ENCODE results near the gene MGAT5.
A peak's percentile ranks its signal among the peaks of the same experiment; 100 is the strongest.

The MGAT5 gene, protein sequence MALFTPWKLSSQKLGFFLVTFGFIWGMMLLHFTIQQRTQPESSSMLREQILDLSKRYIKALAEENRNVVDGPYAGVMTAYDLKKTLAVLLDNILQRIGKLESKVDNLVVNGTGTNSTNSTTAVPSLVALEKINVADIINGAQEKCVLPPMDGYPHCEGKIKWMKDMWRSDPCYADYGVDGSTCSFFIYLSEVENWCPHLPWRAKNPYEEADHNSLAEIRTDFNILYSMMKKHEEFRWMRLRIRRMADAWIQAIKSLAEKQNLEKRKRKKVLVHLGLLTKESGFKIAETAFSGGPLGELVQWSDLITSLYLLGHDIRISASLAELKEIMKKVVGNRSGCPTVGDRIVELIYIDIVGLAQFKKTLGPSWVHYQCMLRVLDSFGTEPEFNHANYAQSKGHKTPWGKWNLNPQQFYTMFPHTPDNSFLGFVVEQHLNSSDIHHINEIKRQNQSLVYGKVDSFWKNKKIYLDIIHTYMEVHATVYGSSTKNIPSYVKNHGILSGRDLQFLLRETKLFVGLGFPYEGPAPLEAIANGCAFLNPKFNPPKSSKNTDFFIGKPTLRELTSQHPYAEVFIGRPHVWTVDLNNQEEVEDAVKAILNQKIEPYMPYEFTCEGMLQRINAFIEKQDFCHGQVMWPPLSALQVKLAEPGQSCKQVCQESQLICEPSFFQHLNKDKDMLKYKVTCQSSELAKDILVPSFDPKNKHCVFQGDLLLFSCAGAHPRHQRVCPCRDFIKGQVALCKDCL

DNA sequence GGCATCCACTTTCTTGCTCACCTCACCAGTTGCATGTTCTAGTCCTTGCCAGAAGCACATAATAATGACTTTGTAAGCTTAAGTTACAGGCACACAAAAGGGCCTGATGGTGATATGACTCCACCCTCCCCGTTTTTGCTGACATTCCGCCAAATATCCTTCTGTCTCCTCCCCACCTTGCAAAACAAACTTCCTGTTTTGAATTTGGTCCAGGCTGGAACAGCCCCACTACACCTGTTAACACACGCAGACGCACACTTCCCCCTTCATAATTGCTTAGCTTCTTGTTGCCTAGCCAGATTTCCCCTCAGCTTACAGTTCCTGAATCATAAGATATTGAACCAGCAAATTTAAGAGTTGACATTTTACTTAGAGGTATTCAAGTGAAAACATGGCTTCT lies at the start of gene MGAT5:
Gene MGAT5, plus strand, starts transcription at position 269 of the 400 bp plus-strand sequence. CDS start 332 bp downstream, outside the sequence.
- no peak for DNase-seq

DNA sequence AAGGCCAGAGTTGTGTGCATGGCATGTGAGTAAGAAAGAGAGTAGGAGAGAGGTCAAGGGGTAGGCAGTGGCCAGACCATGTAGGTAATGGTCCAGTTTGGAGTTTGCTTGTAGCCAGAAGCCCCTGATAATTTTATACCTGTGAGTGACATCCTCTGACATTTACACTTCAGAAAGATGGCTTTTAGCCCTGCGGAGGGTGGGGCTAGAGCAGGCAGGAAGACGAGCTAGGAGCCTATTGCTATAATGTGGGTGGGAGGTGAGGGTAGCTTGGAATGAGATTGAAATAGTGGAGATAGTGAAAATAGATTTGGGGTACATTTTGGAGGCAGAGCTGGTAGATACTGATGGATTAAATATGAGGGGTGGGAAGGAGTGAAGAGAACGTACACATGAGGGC lies 48.8 kb upstream of the MGAT5 start:
- no peak for DNase-seq

DNA sequence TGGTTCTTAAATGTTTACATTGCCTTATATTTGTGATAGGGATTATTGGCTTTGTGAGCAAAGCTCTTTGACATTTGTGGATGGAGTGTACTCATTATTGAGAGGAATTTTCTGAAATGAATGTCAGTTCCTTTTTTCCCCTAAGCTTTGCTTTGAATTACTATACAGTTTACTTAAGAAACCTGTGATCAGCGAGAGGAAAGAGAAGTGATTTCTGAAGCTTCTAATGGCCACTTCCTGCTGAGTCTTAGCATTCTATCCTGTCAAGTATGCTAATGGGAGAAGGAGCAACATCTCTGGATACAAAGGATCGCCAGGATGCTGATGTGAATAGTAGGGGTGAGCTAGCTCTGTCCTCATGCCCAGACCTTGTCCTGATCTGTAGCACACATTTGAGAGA lies 47.8 kb upstream of the MGAT5 start:
- DNase-seq = no peak

DNA sequence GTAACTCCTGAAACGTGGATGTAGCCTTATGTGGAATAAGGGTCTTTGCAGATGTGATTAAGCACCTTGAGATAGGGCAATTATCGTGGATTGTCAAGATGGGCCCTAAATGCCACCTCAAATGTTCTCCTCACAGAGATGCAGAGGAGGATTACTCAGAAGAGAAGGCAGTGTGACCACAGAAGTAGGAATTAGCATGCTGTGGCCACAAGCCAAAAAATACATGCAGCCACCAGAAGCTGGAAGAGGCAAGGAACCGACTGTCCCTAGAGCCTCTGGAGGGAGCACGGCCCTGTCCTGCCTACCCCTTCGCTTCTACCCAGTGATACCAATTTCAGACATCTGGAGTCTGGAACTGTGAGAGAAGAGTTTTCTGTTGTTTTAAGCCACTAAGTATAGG lies 47.3 kb upstream of the MGAT5 start:
- DNase-seq = no peak

DNA sequence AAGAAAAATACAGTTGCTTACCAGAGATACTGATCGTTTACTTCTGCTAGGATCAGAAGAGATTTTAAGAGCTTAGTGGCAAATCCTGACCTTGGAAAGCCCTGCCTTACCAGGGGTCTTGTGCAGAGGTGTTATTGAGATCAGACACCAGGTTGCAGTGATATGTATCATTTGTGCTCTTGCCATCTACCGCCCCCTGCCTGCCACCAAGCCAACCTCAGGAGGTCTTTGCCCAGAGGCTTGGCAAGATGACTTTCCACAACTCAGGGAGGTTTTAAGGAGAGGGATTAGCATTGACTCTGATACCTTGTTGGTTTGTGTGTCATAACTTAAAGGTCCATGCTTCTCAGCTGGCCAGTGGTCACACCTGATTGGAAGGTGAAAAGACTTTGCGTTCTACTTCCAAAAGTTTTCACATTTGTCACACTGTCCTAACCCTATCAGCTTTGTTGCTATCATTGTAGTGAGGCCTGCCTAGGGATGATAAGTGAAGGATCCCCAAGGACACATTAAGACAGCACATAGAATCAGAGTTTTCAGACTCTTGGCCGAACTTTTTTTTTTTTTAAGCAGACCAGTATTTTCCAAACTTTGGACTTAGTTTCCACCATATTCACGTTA lies 46.2 kb upstream of the MGAT5 start:
- DNase-seq = peak; percentile 35

DNA sequence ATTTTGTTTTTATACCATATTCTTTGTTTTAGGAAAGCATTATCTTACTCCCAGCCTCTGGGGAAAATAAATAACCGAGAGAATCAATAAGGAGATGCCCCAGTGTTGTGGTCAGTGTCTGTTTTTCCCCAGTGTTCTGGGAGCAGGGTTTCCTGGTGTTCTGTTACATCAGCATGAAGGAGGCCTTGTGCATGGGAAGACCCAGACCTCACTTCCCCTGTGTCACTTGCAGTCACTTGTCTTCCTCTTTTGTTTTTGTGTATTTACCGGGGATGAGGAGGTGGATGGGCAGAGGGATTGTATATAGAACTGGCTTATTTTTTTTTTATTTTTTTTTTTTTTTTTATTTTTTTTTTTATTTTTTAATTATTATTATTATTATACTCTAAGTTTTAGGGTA lies 45.0 kb upstream of the MGAT5 start:
- DNase-seq = no peak

DNA sequence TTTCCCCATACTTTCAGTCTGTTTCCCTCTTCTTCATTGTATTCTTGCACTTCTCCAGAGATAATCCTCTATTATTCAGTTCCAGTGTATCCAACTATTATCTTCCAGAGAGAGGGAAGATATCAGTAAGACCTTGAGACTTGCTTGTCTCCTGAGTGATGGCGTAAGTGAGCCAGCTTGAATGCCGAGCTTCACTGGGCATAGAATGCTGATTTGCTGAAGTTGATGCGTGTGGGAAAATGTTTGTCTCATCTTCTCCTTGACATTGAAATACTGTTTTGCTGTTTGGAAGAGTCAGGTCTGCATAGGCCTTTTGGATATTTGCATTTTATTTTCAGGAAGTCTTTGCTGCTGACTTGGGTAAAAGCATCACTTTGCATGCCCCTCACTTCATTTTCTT lies 41.1 kb upstream of the MGAT5 start:
- no peak for DNase-seq

DNA sequence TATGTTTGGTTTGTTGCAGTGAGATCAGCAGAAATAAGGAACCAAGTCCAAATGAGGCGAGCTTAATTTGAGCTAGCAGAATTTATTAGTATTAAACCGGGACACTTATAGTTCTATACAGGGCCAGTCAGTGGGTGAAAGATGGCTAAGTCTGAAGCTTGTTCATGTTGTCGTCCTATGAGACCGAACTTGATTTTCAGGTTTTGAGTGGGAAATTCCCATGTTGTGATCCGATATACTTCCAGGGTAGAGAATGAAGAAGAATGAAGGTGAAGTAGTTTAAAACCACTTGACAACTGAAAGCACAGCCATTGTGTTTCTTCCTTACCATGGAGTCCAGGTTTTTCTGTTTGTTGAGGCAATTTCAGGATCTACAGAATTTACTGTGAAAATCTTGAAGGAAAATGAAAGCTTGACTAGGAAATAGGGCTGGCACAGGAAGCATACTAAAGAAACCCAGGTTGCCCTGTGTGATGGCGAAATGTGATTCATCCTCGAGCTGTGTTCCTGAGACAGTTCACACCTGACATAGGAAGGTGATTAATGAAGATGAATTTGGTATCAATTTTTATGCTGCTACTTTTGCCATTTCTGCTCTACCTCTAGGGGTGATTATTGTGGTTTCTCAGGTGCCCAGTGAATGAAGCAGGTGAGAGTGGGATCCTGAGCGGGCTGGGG lies 37.6 kb upstream of the MGAT5 start:
- no peak for DNase-seq

DNA sequence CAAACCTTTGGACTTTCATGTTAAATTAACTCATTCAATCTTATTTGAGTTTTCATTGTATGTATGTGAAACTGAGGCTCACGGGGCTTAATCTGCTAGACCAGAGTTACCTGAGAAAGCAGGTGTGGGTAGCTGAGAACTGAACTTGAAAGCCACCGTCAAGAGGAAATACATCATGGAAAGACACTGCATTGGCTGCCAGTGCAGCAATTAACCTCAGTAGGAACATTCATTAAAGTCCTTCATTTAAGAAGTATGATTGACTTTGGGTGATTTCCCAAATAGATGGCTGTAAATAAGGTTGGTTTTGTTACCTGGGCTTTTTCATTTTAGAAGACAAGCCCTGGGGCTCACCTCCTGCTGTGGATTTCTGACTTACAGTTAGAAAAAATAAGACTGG lies 36.5 kb upstream of the MGAT5 start:
- DNase-seq = no peak

DNA sequence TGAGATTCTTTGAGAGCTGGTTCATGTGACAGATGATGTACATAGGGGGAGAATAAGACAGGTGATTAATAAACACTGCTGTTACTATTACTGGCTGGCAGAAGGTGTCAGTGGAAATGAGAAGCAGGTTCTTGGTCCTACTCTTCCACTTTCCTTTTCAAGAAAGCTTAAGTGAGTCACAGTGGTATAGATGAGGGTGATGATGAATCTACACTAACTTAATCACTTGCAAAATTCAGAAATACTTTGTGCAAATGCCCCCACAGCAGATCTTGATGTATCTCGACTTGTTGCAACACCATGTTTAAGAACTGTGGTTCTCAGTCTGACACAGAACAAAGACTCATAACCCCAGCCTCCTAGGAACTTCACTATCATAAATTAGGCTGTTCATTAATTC lies 35.9 kb upstream of the MGAT5 start:
- no peak for DNase-seq

DNA sequence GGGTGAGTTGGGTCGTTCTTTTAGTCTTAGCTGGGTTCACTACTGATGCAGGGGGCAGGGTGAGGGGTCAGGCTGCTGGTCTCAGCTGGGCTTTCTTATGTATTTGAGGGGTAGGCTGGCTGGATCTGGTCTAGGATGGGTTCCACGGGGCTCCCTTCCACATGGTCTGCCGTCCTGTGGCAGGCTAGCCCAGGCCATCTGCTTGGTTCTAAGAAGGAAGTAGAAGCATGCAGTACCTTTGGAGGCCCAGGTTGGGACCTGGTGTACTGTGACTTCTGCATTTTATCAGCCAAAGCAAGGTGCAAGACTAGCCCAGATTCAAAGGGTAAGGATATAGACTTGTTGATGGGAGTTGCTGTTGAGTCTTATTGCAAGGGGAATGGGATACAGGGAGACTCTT lies 35.5 kb upstream of the MGAT5 start:
- DNase-seq = no peak

DNA sequence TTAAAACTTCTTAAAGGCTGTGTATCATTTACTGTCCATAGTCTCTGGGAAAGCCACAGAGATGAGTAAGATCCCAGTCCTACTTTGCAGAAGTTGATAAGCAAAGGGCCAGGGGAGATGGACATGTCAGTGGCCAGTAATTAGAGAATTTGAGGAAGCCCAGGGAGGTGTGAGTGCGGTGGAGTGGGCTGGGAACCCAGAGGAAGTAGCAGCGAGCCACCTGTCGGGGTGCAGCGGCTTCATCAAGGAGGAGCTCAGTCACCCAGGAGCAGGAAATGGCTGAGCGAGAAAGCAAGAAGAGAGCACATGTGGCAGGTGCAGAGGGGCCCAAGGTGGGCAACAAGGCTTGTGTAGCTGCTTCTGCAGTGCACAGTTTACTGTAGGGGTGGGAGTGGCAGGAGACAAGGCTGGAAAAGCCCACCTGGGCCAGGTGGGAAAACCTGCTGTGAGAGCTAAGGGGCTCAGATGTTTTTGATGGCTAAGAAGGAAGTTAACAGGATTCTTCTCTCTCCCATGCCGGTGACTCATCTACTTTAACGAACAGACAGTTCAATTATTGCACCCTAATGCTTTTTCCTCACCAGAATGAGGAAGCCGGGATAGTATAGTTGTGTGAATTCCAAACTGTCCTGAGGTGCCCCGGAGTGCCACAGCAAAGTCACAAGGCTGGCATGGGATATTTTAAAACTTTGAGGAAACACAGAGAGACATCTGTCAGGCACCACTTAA lies 34.8 kb upstream of the MGAT5 start:
- no peak for DNase-seq

DNA sequence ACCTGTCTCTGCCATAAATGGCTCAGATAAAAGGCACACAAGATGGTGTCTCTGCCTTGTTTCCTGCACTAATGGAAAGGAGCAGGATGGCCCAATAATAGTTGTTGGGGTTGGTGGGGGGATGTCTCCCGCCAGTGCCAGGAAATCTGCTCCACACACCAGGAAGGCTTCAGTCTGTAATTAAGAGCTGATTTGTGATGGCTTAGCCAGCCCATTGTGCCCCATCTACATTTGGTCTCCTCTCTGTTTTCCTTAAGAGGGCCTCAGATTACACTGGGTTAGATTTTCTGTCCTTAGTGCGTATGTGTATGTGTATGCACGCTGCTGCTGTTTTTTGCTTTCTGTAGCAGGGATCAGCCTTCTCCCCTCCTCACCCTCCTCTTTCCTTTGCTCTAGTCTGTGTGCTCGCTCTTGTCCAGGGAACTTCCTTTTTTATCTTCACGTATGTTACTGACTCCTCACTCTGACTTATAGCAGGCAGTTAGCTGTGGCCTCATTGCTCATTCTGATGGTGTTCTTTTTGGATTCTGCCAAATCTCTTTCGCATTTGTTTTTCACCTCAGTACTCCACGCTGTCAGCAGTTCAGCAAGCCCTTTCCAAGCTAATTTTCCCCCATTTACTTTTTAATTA lies 33.4 kb upstream of the MGAT5 start:
- no peak for DNase-seq

DNA sequence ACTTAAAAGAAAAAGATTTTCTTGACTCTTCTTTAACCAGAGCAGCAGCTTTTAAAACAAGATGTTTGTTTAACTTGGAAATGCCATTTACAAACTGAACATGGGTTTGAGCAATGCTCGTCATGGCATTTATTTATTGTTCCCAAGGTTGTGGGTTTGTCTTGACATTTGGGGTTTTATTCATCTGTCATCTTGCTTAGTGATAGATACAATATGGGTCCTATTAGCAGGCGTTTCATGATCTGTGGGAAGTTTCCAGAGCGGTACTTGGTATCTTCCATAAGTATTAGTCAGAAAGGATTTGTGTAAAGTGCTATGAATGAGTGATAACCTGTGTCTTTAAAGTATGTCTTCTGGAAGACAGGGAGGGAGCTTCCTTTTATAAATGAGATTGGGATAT lies 29.9 kb upstream of the MGAT5 start:
- DNase-seq = no peak

DNA sequence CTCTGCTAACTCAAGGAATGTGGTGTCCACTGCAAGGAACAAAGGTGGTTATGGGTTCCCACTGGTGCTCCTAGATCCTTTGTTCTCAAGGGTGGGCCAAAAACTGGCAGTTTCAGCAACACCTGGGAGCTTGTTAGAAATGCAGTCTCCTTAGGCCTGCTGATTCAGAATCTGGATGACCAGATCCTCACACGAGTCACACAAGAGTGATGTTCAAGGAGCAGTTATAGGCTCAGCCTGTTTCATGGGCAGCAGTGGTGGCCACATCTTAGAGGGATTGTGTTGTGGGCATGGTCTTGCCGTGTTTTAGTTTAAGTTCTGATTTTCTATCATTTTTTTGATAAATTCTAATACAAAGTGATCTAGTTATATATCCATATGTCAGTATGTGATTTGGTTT lies 28.7 kb upstream of the MGAT5 start:
- DNase-seq = no peak

DNA sequence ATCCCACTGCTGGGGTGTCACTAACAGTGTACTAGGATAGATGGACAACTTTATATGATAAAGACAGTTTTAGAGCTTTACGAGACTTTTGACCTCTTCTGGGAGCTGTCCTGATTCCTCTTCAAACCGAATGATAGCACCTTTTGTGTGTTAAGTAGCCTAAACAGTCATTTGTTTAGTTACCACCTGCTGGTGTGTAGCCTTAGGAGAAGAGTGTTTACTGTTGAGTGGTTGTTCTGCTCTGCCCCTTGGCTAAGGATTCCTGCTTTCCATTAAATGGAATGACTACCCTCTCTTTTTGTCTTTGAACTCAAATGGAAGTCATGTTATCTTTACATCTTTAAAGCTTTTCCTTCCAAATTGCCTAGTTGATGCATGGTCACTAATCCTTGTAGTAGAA lies 28.0 kb upstream of the MGAT5 start:
- no peak for DNase-seq

DNA sequence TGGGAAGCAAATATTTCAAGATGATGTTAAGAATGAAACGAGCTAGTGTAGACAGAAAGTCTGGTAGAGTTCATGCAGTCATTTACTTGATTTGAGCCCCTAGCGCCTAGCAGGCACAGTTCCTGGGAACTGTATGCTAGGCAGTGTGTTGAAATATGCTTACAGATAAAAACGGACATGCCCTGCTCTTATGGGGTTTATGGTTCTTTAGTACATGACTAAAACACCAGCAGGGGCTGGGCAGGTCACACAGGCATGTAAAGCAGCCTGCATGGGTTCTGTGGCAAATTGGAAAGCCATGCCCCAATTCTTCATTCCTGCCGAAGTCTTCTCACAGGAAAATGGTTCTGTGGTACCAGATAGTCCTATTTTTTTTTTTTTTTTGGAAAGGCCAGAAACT lies 27.3 kb upstream of the MGAT5 start:
- DNase-seq = no peak

DNA sequence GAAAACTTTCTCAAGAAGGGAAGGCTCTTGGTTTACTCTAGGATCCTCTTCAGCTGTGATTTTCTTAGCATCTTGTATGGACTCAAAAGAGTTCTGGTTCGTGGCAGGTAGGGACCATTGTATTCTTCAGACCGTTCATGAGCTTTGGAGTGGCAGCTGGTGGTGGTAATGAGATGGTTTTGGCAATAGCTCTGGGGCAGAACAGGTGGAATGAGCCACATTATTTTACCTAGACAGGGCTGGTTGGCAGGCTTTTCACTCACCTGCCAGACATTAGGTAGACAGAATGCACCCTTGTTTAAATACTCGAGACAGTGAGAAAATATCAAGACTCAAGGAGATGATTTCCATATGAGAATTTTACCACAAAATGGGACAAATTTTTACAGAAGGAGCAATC lies 26.2 kb upstream of the MGAT5 start:
- DNase-seq = no peak

DNA sequence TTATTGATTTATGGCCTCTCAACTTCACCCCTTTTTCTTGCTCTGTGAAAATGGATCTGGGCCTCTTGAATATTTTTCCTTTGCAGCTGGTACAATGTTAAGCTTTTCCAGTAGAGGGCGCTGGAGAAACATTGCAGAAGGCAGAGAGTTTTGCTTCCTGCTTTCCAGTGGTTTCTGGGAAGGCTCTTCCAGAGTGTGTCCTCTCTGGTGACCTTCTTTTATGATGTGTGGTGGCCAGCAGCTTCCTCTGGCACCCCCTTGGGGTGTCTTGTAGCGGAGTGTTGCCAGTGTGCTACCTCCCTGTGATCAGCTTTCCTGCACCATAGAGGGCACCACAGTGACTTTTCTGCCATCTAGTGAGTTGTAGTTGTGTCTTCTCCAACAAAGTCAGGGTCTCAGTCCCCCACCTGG lies 25.4 kb upstream of the MGAT5 start:
- no peak for DNase-seq

DNA sequence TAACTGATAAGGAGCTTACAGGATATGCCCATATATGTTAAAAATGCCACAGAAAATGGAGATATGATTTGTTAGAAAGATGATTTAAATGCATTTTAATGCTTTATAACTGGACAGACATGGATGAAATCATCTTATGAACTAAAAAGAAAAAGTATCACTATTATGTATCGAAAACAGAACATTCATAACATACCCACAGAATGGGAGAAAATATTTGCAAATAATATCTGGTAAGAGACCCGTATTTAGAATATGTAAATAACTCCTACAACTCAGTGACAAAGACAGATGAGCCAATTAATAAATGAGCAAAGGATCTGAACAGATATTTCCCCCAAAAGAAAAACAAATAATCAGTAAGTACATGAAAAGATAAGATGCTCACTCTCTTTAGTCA lies 24.3 kb upstream of the MGAT5 start:
- no peak for DNase-seq

DNA sequence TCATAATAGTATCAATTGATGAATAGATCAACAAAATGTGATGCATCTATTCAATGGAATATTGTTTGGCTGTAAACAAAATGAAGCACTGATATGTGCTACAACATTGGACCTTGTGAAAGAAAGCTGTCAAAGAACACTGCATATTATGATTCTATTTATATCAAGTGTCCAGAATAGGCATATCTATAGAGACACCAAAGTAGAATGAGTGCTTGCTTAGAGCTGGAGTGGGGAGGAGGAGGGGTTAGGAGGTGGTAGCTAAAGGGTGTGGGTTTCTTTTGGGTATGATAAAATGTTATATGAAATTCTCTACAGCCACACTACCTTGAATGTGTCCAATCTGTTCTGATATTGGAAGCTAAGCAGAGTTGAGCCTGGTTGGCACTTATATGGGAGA lies 23.0 kb upstream of the MGAT5 start:
- no peak for DNase-seq

DNA sequence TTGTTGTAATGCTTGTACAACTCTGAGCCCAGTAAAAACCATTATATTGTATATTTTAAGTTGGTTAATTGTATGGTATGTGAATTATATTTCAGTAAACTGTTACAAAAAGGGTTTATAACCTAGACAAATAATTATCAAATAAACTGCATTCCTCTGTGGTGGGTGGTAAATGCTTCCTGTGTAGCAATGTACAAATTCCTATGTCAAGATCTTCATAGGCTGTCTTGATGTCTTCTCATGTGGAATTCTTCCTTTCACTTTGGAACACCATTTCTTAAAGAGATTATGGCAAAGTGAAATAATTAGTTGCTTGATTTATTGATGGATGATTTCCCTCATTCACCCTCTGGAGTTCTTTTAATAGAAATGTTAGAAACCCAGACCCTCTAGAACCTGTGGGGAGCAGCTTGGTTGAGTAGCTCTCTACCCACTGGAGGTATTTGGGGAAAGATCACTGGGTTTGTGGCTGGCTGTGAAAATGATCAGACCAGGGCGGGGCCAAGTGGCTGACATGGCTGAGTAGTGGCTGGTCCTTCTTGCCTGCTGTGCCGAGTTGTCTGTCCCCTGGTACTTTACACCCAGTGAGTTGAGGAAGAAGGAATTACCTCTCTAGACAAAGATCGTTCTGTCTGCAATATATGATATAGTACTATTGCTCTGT lies 22.4 kb upstream of the MGAT5 start:
- DNase-seq = no peak
